HCT116 (cell line): ENCODE measurements around the gene ARHGEF9. TPM values are rescaled to one million over a fixed set of nuclear protein-coding genes. Genes with fewer than 3 reads are reported as not detected.

Source experiments
- ATAC-seq: fragments of 200-7000 bp; cut with Tn5 transposase; 2 replicates; pipeline ENCODE4 v1.9.1; 2020; ENCODE audit warnings: mild to moderate bottlenecking, moderate library complexity
- BruUV-seq: library from RNA; stranded (reverse); fragments of 400-500 nt; replicated peaks from 2 replicates; lab custom pipeline; 2021; lab: Mats Ljungman, UMichigan
- CTCF ChIA-PET: fragments of 300-600 bp; sonication (Branson Sonifier 250); formaldehyde crosslinking; loops from one replicate; lab custom pipeline; 2021; ENCODE audit warnings: antibody characterized with exemption; lab: Charles Lee
- POLR2A ChIA-PET: fragments of 300-600, 350-600 bp; sonication (Branson Sonifier 250); formaldehyde crosslinking; loops from one replicate; lab custom pipeline; 2021; ENCODE audit warnings: antibody characterized with exemption; lab: Charles Lee
- RAD21 ChIA-PET, 2 experiments: fragments of 300-600 bp; sonication (Branson Sonifier 250); formaldehyde crosslinking; loops; one replicate each; lab custom pipeline; 2023; ENCODE audit warnings: low total read pairs in 2 of 2; ENCODE audit not compliant: uncharacterized antibody in 2 of 2, unreplicated experiment in 2 of 2, low non-redundant PET in 1 of 2; lab: Charles Lee
- DNase-seq: peaks from one replicate; pipeline ENCODE4 v3.0.0-alpha.2; 2010; ENCODE audit warnings: low read depth, low spot score
- H2AFZ ChIP-seq: fragments of 200-600 bp; shearing (Covaris generic), sonication (generic); 2 replicates; pipeline ENCODE4 v1.6.1; 2017; ENCODE audit warnings: low read depth, mixed run types, mixed read lengths, antibody characterized with exemption, low read length; ENCODE audit not compliant: poor library complexity, severe bottlenecking
- H3K27ac ChIP-seq: 2 replicates; pipeline ENCODE4 v1.5.1; 2012; ENCODE audit warnings: low read depth, low read length
- H3K27me3 ChIP-seq: fragments of 200-600 bp; sonication (generic); 2 replicates; pipeline ENCODE4 v1.6.1; 2016; ENCODE audit warnings: mixed run types, low read length, mixed read lengths; ENCODE audit not compliant: insufficient read depth
- H3K36me3 ChIP-seq, 2 experiments: fragments of 200-500 bp in 1 of 2; fragments of 200-600 bp in 1 of 2; sonication (Bioruptor generic) in 1 of 2; sonication (generic) in 1 of 2; 2 replicates each; pipeline versions ENCODE4 v1.5.1 to v1.6.1; 2014 to 2016; ENCODE audit warnings: low read length in 2 of 2, inconsistent platforms in 1 of 2, mixed read lengths in 1 of 2, mixed run types in 1 of 2; ENCODE audit not compliant: insufficient read depth in 2 of 2, control insufficient read depth in 1 of 2
- H3K4me1 ChIP-seq, 2 experiments: fragments of 200-600 bp in 1 of 2; sonication (generic) in 1 of 2; 2 replicates each; pipeline versions ENCODE4 v1.5.1 to v1.6.1; 2012 to 2017; ENCODE audit warnings: low read length in 2 of 2, inconsistent platforms in 1 of 2, mild to moderate bottlenecking in 1 of 2, mixed read lengths in 1 of 2, mixed run types in 1 of 2, moderate library complexity in 1 of 2; ENCODE audit not compliant: insufficient read depth in 2 of 2, control insufficient read depth in 1 of 2
- H3K4me2 ChIP-seq: fragments of 200-600 bp; sonication (generic); 2 replicates; pipeline ENCODE4 v1.6.1; 2017; ENCODE audit warnings: mixed run types, low read length, mixed read lengths
- H3K4me3 ChIP-seq, 2 experiments: fragments of 200-600 bp in 1 of 2; sonication (generic) in 1 of 2; replicated peaks in 1 of 2; 2 replicates each; pipeline ENCODE4 v1.5.1; 2011 to 2016; ENCODE audit warnings: low read length in 2 of 2, control low read depth in 1 of 2, low read depth in 1 of 2, mild to moderate bottlenecking in 1 of 2, mixed read lengths in 1 of 2, mixed run types in 1 of 2
- H3K79me2 ChIP-seq: fragments of 200-600 bp; sonication (generic); 2 replicates; pipeline ENCODE4 v1.6.1; 2017; ENCODE audit warnings: mild to moderate bottlenecking, mixed run types, low read length, moderate library complexity, mixed read lengths; ENCODE audit not compliant: insufficient read depth
- H3K9ac ChIP-seq: fragments of 200-600 bp; sonication (generic); 2 replicates; pipeline ENCODE4 v1.6.1; 2016; ENCODE audit warnings: low read length, mixed read lengths
- H3K9me2 ChIP-seq: fragments of 200-600 bp; sonication (generic), shearing (Covaris generic); 2 replicates; pipeline ENCODE4 v1.6.1; 2017; ENCODE audit warnings: mixed run types, mild to moderate bottlenecking, moderate library complexity; ENCODE audit not compliant: insufficient read depth
- H3K9me3 ChIP-seq, 2 experiments: fragments of 200-500 bp in 1 of 2; fragments of 200-600 bp in 1 of 2; sonication (Bioruptor generic) in 1 of 2; sonication (generic) in 1 of 2; 2 replicates each; pipeline ENCODE4 v1.6.1; 2014 to 2017; ENCODE audit warnings: low read length in 2 of 2, mixed read lengths in 2 of 2, inconsistent platforms in 1 of 2, low read depth in 1 of 2, mild to moderate bottlenecking in 1 of 2, mixed run types in 1 of 2, moderate library complexity in 1 of 2; ENCODE audit not compliant: control insufficient read depth in 1 of 2, insufficient read depth in 1 of 2
- H4K20me1 ChIP-seq: fragments of 200-600 bp; sonication (generic), shearing (Covaris generic); 2 replicates; pipeline ENCODE4 v1.6.1; 2017; ENCODE audit warnings: mixed run types, mild to moderate bottlenecking, moderate library complexity; ENCODE audit not compliant: insufficient read depth
- CEBPB ChIP-seq: IDR thresholded peaks from 2 replicates; pipeline ENCODE4 v1.6.1; 2012; ENCODE audit warnings: low read depth
- EGR1 ChIP-seq: IDR thresholded peaks from 2 replicates; pipeline ENCODE4 v1.6.1; 2012; ENCODE audit warnings: low read depth
- EZH2 ChIP-seq: fragments of 200-600 bp; sonication (generic); IDR thresholded peaks from 2 replicates; pipeline ENCODE4 v1.6.1; 2017; ENCODE audit warnings: antibody characterized with exemption, mixed run types
- JUND ChIP-seq: IDR thresholded peaks from 2 replicates; pipeline ENCODE4 v1.6.1; 2012
- TCF7L2 ChIP-seq: IDR thresholded peaks from 2 replicates; pipeline ENCODE4 v1.7.0; 2011; ENCODE audit warnings: borderline replicate concordance, inconsistent platforms; ENCODE audit not compliant: insufficient read depth, insufficient read length; ENCODE audit errors: extremely low read depth
- intact Hi-C: fragments of 100-400 bp; cut with micrococcal nuclease; formaldehyde crosslinking; loops from 2 replicates; pipeline ENCODE4 v1.10.0; 2022
- total RNA-seq: library from RNA; stranded (reverse); gene quantifications from one replicate; pipeline ENCODE4 v1.2.1, GENCODE V29; 2021; ENCODE audit not compliant: unreplicated experiment
- TF ChIP-seq, protein P1 (sequence below): IDR thresholded peaks from 2 replicates; pipeline ENCODE4 v1.6.1; 2011; ENCODE audit warnings: mild to moderate bottlenecking, low read length, moderate library complexity; ENCODE audit not compliant: insufficient replicate concordance; ENCODE audit errors: extremely low read depth
- TF ChIP-seq, protein P2 (sequence below): IDR thresholded peaks from 2 replicates; pipeline ENCODE4 v1.6.1; 2012; ENCODE audit warnings: low read depth
- TF ChIP-seq, protein P3 (sequence below), 3 experiments: fragments of 200-600 bp in 1 of 3; sonication (generic) in 1 of 3; IDR thresholded peaks in 2 of 3; conservative IDR thresholded peaks in 1 of 3; 2 replicates each; pipeline ENCODE4 v1.5.1; 2012 to 2017; ENCODE audit warnings: low read depth in 2 of 3, low read length in 2 of 3, antibody characterized with exemption in 1 of 3, borderline replicate concordance in 1 of 3, control low read depth in 1 of 3, mild to moderate bottlenecking in 1 of 3, mixed read lengths in 1 of 3, mixed run types in 1 of 3, moderate library complexity in 1 of 3; ENCODE audit not compliant: insufficient read depth in 1 of 3

ARHGEF9 gene
- total RNA-seq, 1 experiment from 2014 or later, result 15.0 TPM

DNA sequence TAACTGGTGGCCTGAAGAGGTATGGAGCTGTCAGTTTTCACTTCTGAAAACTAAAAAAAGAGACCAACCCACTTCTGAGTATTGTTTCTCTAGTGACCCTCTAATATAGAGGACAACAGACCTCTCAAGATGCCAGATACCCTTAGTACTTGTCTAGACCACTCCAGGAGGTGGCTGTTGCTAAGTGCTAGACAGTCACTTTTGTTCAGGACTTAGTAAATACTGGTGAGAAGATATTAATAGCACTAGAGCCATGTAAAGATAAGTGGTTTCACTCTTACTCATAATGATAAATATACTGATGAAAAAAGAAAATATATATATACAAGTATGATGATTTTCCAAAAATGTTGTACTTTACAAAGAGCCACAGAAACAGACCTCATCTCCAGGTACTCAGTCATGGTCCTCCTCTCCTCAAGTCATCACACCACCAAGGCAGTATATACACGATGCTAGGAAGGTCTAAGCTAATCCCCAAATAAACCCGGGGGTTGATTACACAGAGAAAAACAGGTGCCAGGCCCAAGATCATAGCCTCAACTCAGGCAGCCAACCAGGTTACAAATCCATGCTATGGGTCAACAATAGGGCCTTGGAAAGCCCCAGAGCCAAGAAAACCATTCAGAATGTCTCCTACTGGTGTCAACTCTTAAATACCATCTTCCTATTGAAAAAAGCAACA, 66.9 kb downstream of the ARHGEF9 start (continued):
- TF ChIP-seq CEBPB (no peak), EZH2 (no peak)

DNA sequence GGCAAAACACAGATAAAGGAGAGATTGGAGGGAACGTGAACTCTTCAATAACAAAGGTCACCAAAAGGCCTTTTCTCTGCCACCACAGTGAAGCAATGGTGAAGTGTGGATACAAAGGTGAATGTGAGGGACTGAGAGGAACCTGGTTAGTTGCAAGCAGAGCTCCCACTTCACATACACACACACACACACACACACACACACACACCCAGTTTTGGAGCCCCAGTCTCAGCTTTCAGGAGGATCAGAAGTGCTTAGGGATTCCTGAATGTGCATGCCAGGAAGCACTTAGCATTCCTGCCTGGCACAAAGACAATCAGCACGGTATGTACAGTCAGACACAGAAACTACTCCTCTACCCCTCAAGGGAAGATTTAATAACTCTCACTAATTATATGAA, 71.5 kb downstream of the ARHGEF9 start:
- Histone ChIP-seq H2AFZ (no peak overlapping the region), H3K9ac (no peak overlapping the region), H3K36me3 (no peaks in the 10 kb centered on the region), H3K4me3 (no peak overlapping the region), H3K27me3 (no peaks in the 10 kb centered on the region), H3K9me2 (no peaks in the 10 kb centered on the region), H3K9me3 (no peaks in the 10 kb centered on the region), H3K79me2 (no peaks in the 10 kb centered on the region), H3K4me2 (no peak overlapping the region), H3K4me1 (no peaks in the 10 kb centered on the region), H3K27ac (no peak overlapping the region), H4K20me1 (no peaks in the 10 kb centered on the region)
- ATAC-seq (no peak), DNase-seq (no peak)
- ChIA-PET POLR2A (no interaction called here), CTCF (no interaction called here), RAD21 (no interaction called here)
- TF ChIP-seq, protein P1, sequence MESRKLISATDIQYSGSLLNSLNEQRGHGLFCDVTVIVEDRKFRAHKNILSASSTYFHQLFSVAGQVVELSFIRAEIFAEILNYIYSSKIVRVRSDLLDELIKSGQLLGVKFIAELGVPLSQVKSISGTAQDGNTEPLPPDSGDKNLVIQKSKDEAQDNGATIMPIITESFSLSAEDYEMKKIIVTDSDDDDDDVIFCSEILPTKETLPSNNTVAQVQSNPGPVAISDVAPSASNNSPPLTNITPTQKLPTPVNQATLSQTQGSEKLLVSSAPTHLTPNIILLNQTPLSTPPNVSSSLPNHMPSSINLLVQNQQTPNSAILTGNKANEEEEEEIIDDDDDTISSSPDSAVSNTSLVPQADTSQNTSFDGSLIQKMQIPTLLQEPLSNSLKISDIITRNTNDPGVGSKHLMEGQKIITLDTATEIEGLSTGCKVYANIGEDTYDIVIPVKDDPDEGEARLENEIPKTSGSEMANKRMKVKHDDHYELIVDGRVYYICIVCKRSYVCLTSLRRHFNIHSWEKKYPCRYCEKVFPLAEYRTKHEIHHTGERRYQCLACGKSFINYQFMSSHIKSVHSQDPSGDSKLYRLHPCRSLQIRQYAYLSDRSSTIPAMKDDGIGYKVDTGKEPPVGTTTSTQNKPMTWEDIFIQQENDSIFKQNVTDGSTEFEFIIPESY, result no peak
- intact Hi-C loops, result no loop called here
- no TSS peak for BruUV-seq

DNA sequence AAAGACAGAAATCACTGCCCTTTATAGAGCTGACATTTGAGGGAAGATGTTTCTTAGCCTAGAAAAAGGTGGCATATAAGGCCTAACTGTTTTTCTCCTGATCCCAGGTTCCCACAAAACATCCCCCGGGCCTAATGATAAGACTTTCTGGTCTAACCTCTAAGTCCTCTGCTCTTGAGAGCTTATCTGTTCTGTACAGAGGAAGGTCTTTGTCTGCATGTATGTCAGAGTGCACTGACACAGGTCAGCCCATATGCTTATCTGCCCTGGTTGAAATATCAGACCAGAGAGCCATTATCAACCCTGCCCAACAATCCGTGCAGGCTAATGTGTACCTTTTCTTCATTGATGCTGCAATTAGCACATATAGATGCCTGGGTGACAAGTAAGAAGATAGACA, 76.2 kb downstream of the ARHGEF9 start:
- Histone ChIP-seq H3K79me2 (no peaks in the 10 kb centered on the region), H3K9me2 (no peaks in the 10 kb centered on the region), H3K4me1 (no peaks in the 10 kb centered on the region), H2AFZ (no peak overlapping the region), H4K20me1 (no peaks in the 10 kb centered on the region), H3K9ac (no peak overlapping the region), H3K4me2 (no peak overlapping the region), H3K4me3 (no peak overlapping the region), H3K27me3 (no peaks in the 10 kb centered on the region), H3K36me3 (no peaks in the 10 kb centered on the region), H3K9me3 (no peaks in the 10 kb centered on the region), H3K27ac (no peak overlapping the region)
- no peak for ATAC-seq
- intact Hi-C loops, result loop anchor here (10.0 kb wide), 2 partner anchors 76 to 854 kb away; partner anchors contain the start of gene ARHGEF9
- BruUV-seq, result no TSS peak
- ChIA-PET RAD21 (no interaction called here), CTCF (no interaction called here), POLR2A (no interaction called here)
- no peak for DNase-seq
- TF ChIP-seq EGR1 (no peak), JUND (no peak), CEBPB (no peak), TCF7L2 (no peak)
- TF ChIP-seq, protein P2, sequence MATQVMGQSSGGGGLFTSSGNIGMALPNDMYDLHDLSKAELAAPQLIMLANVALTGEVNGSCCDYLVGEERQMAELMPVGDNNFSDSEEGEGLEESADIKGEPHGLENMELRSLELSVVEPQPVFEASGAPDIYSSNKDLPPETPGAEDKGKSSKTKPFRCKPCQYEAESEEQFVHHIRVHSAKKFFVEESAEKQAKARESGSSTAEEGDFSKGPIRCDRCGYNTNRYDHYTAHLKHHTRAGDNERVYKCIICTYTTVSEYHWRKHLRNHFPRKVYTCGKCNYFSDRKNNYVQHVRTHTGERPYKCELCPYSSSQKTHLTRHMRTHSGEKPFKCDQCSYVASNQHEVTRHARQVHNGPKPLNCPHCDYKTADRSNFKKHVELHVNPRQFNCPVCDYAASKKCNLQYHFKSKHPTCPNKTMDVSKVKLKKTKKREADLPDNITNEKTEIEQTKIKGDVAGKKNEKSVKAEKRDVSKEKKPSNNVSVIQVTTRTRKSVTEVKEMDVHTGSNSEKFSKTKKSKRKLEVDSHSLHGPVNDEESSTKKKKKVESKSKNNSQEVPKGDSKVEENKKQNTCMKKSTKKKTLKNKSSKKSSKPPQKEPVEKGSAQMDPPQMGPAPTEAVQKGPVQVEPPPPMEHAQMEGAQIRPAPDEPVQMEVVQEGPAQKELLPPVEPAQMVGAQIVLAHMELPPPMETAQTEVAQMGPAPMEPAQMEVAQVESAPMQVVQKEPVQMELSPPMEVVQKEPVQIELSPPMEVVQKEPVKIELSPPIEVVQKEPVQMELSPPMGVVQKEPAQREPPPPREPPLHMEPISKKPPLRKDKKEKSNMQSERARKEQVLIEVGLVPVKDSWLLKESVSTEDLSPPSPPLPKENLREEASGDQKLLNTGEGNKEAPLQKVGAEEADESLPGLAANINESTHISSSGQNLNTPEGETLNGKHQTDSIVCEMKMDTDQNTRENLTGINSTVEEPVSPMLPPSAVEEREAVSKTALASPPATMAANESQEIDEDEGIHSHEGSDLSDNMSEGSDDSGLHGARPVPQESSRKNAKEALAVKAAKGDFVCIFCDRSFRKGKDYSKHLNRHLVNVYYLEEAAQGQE, result no peak
- TF ChIP-seq, protein P3, sequence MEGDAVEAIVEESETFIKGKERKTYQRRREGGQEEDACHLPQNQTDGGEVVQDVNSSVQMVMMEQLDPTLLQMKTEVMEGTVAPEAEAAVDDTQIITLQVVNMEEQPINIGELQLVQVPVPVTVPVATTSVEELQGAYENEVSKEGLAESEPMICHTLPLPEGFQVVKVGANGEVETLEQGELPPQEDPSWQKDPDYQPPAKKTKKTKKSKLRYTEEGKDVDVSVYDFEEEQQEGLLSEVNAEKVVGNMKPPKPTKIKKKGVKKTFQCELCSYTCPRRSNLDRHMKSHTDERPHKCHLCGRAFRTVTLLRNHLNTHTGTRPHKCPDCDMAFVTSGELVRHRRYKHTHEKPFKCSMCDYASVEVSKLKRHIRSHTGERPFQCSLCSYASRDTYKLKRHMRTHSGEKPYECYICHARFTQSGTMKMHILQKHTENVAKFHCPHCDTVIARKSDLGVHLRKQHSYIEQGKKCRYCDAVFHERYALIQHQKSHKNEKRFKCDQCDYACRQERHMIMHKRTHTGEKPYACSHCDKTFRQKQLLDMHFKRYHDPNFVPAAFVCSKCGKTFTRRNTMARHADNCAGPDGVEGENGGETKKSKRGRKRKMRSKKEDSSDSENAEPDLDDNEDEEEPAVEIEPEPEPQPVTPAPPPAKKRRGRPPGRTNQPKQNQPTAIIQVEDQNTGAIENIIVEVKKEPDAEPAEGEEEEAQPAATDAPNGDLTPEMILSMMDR (IDR thresholded peaks at IDR 0.05 in 2 of 3, conservative IDR thresholded peaks at IDR 0.05 in 1 of 3; ENCODE audit: borderline replicate concordance in 1 of 3, insufficient read depth in 1 of 3, low read depth in 2 of 3, low read length in 2 of 3), result no peak
